Measurements from ENCODE around the gene DMD.

Gene DMD

DNA sequence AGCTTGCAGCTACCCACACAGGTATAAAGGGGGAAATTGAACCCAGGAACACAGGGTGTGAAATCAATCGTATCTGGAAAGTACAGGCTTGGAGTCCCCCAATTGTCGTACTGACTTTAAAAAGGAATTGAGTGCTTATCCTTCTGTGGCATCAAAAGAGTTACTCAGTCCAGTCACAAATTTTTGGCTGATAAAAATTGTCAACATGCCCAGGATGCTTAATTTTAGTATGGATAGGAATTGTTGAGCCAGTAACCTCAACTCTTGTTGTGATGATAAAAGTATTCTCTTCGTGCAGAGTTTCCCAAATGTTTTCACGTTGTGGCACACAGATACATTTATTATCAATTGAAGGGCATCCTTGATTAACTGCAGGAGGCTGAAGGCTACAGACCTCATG lies 2096.0 kb downstream of the DMD start:
- H3K4me3 Mint-ChIP-seq: no peak overlapping the region
- H3K27me3 Mint-ChIP-seq: no peaks in the 10 kb centered on the region
- peaks cover 4% of the 10 kb centered on the region for H3K9me3 Mint-ChIP-seq
- H3K4me1 Mint-ChIP-seq: no peaks in the 10 kb centered on the region
- no peak overlapping the region for H3K27ac Mint-ChIP-seq (ENCODE audit: low read depth)
- no peaks in the 10 kb centered on the region for H3K36me3 Mint-ChIP-seq (ENCODE audit: insufficient read depth)
- DNase-seq (ENCODE audit: low spot score in 2 of 2) (no peak), ATAC-seq (replicated peaks; ENCODE audit: extremely low read depth, poor library complexity, severe bottlenecking) (no peak)

DNA sequence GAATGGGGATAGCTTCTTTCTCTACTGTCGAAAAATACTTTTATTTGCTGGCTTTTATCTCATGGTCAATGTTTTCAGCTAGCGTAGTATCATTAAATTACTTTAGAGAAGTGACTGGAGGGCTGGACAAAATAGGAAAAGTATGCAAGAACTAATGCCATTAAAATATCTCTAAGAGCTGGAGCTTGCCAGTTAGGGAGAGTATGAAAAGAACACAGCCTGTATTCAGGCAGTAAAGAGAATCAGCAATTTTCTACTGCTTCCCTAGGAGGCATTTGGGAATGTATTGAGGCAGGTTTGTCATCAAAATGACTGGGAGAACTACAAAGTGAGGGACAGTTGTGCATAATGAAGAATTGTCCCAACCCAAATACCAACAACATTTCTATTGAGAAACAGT lies 2096.5 kb downstream of the DMD start:
- ATAC-seq (replicated peaks; ENCODE audit: extremely low read depth, poor library complexity, severe bottlenecking) (no peak), DNase-seq (ENCODE audit: low spot score in 2 of 2) (no peak)
- H3K9me3 Mint-ChIP-seq: peaks cover 4% of the 10 kb centered on the region
- H3K4me1 Mint-ChIP-seq: no peaks in the 10 kb centered on the region
- H3K4me3 Mint-ChIP-seq: no peak overlapping the region
- no peaks in the 10 kb centered on the region for H3K36me3 Mint-ChIP-seq (ENCODE audit: insufficient read depth)
- no peak overlapping the region for H3K27ac Mint-ChIP-seq (ENCODE audit: low read depth)
- no peaks in the 10 kb centered on the region for H3K27me3 Mint-ChIP-seq

DNA sequence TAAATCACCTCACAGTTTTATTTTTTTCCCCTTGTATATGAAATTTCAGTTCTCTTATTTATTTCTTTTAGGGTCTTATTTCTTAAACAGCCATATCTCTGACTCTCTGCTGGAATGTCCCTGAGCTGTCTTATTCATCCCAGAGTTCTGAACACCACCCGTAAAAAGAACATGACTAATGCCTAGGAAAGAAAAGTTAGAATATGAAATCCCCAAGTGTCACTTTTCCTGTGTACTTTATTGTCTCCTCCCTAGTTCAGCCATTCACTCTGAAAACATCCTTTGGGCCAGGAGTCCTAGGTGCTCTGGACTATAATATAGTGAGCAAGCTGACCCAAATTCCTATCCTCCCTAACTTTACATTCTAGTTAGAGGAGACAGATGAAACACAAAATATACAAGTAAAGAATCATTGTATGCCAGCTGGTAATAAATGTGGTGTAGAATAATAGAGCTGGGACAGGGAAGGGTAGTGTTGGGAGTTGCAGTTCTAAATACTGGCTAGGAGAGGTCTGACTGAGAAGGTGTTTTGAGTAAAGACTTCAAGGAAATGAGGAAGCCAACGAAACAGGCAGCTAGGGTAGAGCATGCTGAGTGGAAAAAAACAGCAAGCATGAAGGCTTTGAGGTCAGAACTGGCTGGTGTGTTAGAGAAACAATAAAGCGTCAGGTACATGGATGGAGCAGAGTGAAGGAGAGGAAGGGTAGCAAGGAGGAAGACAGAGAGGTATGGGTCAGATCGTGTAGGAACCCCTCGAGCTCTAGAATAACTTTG lies 2098.9 kb downstream of the DMD start:
- Mint-ChIP-seq H3K27me3 (no peaks in the 10 kb centered on the region), H3K36me3 (ENCODE audit: insufficient read depth) (no peaks in the 10 kb centered on the region), H3K4me1 (no peaks in the 10 kb centered on the region), H3K9me3 (peaks cover 4% of the 10 kb centered on the region), H3K4me3 (no peak overlapping the region), H3K27ac (ENCODE audit: low read depth) (no peak overlapping the region)
- ATAC-seq (replicated peaks; ENCODE audit: extremely low read depth, poor library complexity, severe bottlenecking): no peak
- DNase-seq (ENCODE audit: low spot score in 2 of 2): no peak

DNA sequence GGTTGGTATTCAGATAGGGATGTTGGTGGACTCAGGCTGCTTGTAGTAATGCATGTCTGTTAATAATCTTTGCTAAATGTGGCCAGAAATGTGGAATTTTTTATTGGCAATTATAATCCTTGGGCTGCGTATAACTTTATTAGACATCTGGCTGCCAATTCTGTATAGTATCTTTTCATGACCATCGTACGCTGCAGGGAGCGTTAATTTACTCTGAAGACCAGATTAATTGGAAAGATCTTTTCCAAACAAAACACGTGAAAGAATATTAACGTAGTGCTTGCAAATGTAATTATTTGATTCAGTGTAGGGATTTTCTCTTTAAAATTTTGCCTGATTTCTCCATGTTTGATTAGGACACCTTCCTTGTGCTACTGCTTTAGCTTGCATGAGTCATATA lies 2100.7 kb downstream of the DMD start:
- DNase-seq (ENCODE audit: low spot score in 2 of 2) (no peak), ATAC-seq (replicated peaks; ENCODE audit: extremely low read depth, poor library complexity, severe bottlenecking) (no peak)
- no peaks in the 10 kb centered on the region for H3K36me3 Mint-ChIP-seq (ENCODE audit: insufficient read depth)
- H3K4me1 Mint-ChIP-seq: no peaks in the 10 kb centered on the region
- H3K4me3 Mint-ChIP-seq: no peak overlapping the region
- H3K27ac Mint-ChIP-seq (ENCODE audit: low read depth): no peak overlapping the region
- H3K9me3 Mint-ChIP-seq: peaks cover 4% of the 10 kb centered on the region
- no peaks in the 10 kb centered on the region for H3K27me3 Mint-ChIP-seq

DNA sequence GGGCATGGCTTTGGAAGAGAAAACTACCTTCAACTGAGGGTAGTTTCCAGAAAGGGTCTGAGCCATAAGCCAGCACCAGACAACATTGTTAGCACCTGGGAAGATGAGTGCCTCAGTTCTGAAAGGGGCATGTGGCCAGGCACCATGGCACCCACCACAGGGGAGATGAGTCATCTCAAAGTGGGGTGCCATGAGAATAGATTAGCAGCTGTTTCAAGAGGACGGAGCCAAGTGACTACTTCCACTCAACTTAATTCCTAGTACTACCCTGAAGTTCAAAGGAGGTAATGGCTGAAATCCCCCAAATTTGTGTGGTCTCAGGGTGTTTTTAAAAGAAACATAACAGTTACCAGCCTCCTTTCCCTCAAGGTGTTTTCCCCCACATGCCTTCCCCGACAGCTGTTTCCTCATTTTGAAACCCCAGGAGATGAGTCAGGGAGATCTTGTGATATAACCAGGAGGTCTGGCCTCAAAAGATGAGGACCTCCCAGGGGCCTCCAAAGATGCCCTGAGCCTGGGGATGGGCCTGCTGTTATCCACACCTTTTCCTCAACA lies 2111.7 kb downstream of the DMD start:
- DNase-seq (ENCODE audit: low spot score in 2 of 2) (no peak), ATAC-seq (replicated peaks; ENCODE audit: extremely low read depth, poor library complexity, severe bottlenecking) (no peak)
- Mint-ChIP-seq H3K4me1 (no peaks in the 10 kb centered on the region), H3K27ac (ENCODE audit: low read depth) (no peak overlapping the region), H3K36me3 (ENCODE audit: insufficient read depth) (no peaks in the 10 kb centered on the region), H3K27me3 (no peaks in the 10 kb centered on the region), H3K9me3 (peaks cover 10% of the 10 kb centered on the region), H3K4me3 (no peak overlapping the region)

DNA sequence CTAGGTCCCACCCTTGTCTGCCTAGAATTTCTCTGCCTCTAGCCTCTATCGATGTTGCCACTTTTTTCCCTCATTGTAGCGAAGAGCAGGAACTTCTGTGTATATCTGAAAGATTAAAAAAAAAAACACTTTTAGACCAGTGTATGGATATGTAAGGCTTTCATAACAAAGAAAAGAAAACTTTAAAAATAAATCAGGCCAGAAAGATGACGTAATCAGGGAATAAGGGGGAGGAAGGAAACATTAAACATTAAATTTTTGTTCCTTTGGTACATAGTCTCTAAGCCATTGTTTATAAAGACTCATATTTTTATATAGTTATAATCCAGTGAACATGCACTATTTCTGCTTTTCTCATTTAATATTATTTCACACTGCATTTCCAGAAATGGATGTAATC lies 2113.3 kb downstream of the DMD start:
- ATAC-seq (replicated peaks; ENCODE audit: extremely low read depth, poor library complexity, severe bottlenecking): no peak
- DNase-seq (ENCODE audit: low spot score in 2 of 2): no peak
- H3K4me1 Mint-ChIP-seq: no peaks in the 10 kb centered on the region
- H3K27me3 Mint-ChIP-seq: no peaks in the 10 kb centered on the region
- peaks cover 5% of the 10 kb centered on the region for H3K9me3 Mint-ChIP-seq
- H3K27ac Mint-ChIP-seq (ENCODE audit: low read depth): no peak overlapping the region
- H3K4me3 Mint-ChIP-seq: no peak overlapping the region
- no peaks in the 10 kb centered on the region for H3K36me3 Mint-ChIP-seq (ENCODE audit: insufficient read depth)

DNA sequence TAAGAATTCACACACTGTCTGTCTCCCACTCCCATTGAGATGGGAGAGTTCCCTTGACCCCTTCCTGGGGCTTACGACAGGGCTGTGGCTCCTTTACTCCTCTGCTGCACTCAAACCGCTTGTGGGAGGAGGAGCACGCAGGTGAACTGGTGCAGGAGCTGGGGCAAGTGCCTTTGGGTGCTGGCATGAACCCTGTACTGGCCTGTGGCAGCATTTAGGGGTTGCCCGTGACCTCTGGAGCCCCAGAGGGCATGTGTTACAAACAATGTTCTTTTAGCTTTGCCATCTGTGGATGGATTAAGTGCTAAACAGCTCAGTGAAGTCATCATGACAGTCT lies 2117.7 kb downstream of the DMD start:
- no peaks in the 10 kb centered on the region for H3K36me3 Mint-ChIP-seq (ENCODE audit: insufficient read depth)
- DNase-seq (ENCODE audit: low spot score in 2 of 2) (no peak), ATAC-seq (replicated peaks; ENCODE audit: extremely low read depth, poor library complexity, severe bottlenecking) (no peak)
- no peak overlapping the region for H3K27ac Mint-ChIP-seq (ENCODE audit: low read depth)
- H3K9me3 Mint-ChIP-seq: peaks cover 5% of the 10 kb centered on the region
- no peak overlapping the region for H3K4me3 Mint-ChIP-seq
- H3K4me1 Mint-ChIP-seq: no peaks in the 10 kb centered on the region
- H3K27me3 Mint-ChIP-seq: no peaks in the 10 kb centered on the region

DNA sequence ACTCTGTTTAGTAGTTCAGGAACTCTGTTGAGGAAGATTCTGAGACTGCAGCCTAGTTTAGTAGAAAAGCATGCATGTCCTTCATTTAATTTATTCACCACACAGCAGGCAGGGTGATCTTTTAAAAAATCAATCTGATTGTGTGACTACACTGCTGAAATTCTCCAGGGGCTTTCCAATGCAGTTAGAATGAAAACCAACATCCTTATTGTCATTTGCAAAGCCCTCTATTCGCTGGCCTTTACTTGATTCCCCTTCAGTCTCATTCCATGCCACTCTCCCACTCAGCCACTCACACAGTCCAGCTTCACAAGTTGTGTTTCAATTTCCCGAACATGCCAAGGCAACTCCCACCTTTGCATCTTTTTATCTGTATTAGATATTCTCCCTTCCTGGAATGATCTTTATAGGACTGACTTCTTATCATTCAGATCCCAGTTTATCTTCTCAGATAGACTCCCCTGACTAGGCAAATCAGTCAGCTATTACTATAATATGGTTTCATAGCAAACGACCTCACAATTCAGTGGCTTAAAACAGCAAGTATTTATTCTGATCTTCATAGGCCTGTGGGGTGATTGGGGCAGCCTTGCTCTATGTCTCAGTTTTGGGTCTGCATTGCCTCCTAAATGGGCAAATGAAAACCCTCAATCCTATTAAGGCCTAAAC lies 2118.2 kb downstream of the DMD start:
- Mint-ChIP-seq H3K36me3 (ENCODE audit: insufficient read depth) (no peaks in the 10 kb centered on the region), H3K9me3 (peaks cover 5% of the 10 kb centered on the region), H3K27me3 (no peaks in the 10 kb centered on the region), H3K4me1 (no peaks in the 10 kb centered on the region), H3K4me3 (no peak overlapping the region), H3K27ac (ENCODE audit: low read depth) (no peak overlapping the region)
- no peak for ATAC-seq (replicated peaks; ENCODE audit: extremely low read depth, poor library complexity, severe bottlenecking)
- no peak for DNase-seq (ENCODE audit: low spot score in 2 of 2)

DNA sequence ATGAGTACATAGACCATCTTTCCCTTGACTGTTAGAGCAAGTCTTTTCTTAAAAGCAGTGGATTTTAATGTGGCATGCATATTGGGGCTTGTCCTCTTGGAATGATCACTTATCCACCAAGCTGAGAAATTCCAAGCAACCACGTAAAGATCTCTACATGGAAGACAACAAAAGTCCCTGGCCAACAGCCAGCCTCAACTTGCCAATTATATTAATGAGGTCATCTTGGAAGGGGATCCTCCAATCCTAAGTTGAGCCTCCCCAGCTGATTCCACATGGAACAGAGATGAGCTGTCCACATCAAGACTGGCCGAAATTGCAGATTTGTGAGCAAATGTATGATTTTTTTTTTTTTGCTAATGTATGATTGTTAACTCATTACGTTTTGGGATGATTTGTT lies 2118.9 kb downstream of the DMD start:
- H3K27ac Mint-ChIP-seq (ENCODE audit: low read depth): no peak overlapping the region
- H3K36me3 Mint-ChIP-seq (ENCODE audit: insufficient read depth): no peaks in the 10 kb centered on the region
- H3K9me3 Mint-ChIP-seq: peaks cover 5% of the 10 kb centered on the region
- no peak for DNase-seq (ENCODE audit: low spot score in 2 of 2)
- H3K27me3 Mint-ChIP-seq: no peaks in the 10 kb centered on the region
- no peaks in the 10 kb centered on the region for H3K4me1 Mint-ChIP-seq
- ATAC-seq (replicated peaks; ENCODE audit: extremely low read depth, poor library complexity, severe bottlenecking): no peak
- H3K4me3 Mint-ChIP-seq: no peak overlapping the region

DNA sequence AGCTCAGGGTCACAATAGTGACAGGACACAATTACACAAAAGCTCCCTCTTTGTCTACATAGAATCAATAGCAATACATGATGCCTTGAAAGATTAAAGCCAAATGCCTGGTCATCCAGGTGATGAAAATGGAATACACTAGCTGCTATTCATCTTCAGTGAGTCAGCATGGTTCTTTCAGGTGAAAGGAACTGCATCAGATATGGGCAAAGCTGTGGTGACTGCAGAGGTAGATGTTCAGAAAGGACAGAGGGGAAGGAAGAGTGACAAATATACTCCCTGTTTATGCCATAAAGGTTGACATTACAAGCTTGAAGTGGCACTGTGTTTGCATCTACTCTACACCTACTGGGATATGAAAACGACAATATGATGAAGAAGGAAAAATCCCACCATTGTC lies 2119.5 kb downstream of the DMD start:
- Mint-ChIP-seq H3K9me3 (peaks cover 5% of the 10 kb centered on the region), H3K27ac (ENCODE audit: low read depth) (no peak overlapping the region), H3K4me1 (no peaks in the 10 kb centered on the region), H3K36me3 (ENCODE audit: insufficient read depth) (no peaks in the 10 kb centered on the region), H3K4me3 (no peak overlapping the region), H3K27me3 (no peaks in the 10 kb centered on the region)
- ATAC-seq (replicated peaks; ENCODE audit: extremely low read depth, poor library complexity, severe bottlenecking): no peak
- DNase-seq (ENCODE audit: low spot score in 2 of 2): no peak

DNA sequence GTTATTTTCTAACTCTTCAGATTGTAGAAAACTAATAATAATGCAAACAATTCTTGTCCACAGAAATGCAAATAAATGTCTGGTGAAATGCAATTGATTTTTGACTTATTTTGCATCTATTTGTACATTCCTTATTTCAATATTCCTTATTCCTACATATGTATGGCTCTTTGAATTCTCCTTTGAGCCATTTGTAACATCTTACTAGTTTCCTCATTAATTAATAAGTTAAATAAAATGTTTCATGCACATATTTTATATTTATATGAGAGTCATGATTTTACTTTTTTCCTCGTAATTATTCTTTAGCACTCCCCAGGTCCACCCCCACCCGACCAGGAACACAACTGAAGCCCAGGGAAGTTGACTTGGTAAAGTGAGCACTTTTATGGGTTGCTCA lies 2136.8 kb downstream of the DMD start:
- H3K27me3 Mint-ChIP-seq: no peaks in the 10 kb centered on the region
- no peak overlapping the region for H3K4me3 Mint-ChIP-seq
- H3K9me3 Mint-ChIP-seq: peaks cover 5% of the 10 kb centered on the region
- H3K36me3 Mint-ChIP-seq (ENCODE audit: insufficient read depth): no peaks in the 10 kb centered on the region
- H3K4me1 Mint-ChIP-seq: no peaks in the 10 kb centered on the region
- H3K27ac Mint-ChIP-seq (ENCODE audit: low read depth): no peak overlapping the region
- ATAC-seq (replicated peaks; ENCODE audit: extremely low read depth, poor library complexity, severe bottlenecking): no peak
- no peak for DNase-seq (ENCODE audit: low spot score in 2 of 2)

DNA sequence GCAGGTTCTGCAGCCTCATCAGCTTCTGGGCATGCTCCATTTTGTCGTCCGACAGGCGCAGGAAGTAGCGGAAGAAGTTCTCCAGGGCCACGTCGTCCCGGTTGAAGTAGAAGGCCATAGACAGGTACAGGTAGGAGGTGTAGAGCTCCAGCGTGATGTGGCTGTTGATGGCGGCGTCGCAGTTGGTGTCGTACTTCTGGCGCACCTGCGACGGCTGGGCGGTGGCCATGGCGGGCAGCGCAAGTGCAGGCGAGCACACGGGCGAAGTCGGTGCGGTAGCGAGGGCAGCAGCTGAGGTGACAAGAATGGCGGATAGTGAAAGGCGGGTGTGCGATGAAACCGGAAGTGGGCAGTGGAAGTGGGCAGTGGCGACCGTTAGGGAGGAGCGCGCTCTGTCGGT lies 2139.6 kb downstream of the DMD start, which contains the start of gene FTHL17:
FTHL17 (minus strand) TSS at position 317 of the 400 bp plus-strand sequence; CDS start at position 229, 88 bp downstream.
- no peaks in the 10 kb centered on the region for H3K27me3 Mint-ChIP-seq
- no peak for DNase-seq (ENCODE audit: low spot score in 2 of 2)
- H3K9me3 Mint-ChIP-seq: peaks cover 5% of the 10 kb centered on the region
- ATAC-seq (replicated peaks; ENCODE audit: extremely low read depth, poor library complexity, severe bottlenecking): no peak
- H3K36me3 Mint-ChIP-seq (ENCODE audit: insufficient read depth): no peaks in the 10 kb centered on the region
- H3K27ac Mint-ChIP-seq (ENCODE audit: low read depth): no peak within 1 kb of the TSS
- H3K4me1 Mint-ChIP-seq: no peaks in the 10 kb centered on the region
- H3K4me3 Mint-ChIP-seq: no peak within 1 kb of the TSS

DNA sequence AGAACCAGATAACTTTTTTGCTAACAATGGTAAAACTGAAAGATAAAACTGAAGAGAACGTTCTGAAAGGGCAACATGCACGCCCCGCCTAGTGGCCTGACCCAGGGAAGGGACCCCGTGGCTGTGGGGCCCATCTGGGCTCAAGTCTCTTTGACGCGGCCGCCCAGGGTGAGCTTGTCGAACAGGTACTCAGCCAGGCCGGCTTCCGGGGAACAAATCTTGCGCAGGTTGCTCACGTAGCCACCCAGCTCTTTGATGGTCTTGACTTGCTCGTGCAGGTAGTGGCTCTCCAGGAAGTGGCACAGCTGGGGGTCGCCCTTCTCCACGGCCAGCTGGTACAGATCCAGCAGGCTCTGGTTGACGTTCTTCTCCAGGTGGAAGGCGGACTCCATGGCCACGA lies 2140.1 kb downstream of the DMD start:
- H3K27ac Mint-ChIP-seq (ENCODE audit: low read depth): no peak overlapping the region
- H3K4me3 Mint-ChIP-seq: no peak overlapping the region
- no peaks in the 10 kb centered on the region for H3K27me3 Mint-ChIP-seq
- H3K9me3 Mint-ChIP-seq: peaks cover 5% of the 10 kb centered on the region
- DNase-seq (ENCODE audit: low spot score in 2 of 2) (no peak), ATAC-seq (replicated peaks; ENCODE audit: extremely low read depth, poor library complexity, severe bottlenecking) (no peak)
- no peaks in the 10 kb centered on the region for H3K36me3 Mint-ChIP-seq (ENCODE audit: insufficient read depth)
- no peaks in the 10 kb centered on the region for H3K4me1 Mint-ChIP-seq

All from central memory CD8-positive, alpha-beta T cell (primary cell).